Measurements from ENCODE around the gene MTMR12.

MTMR12 gene

GRCh38 chr5:32277798-32278197 lies 34.9 kb downstream of the MTMR12 start:
- no peaks in the 10 kb centered on the region for H3K9me3 ChIP-seq (ENCODE audit: control insufficient read depth in 2 of 2, low read length in 2 of 2)
- H3K27ac ChIP-seq (ENCODE audit: low read depth in 2 of 2, low read length in 2 of 2), result no peak overlapping the region
- no peak overlapping the region for H3K4me3 ChIP-seq (ENCODE audit: low read length in 2 of 2)
- peaks cover 24 to 25% of the 10 kb centered on the region in 2 donors for H3K36me3 ChIP-seq (ENCODE audit: control insufficient read depth in 2 of 2, insufficient read depth in 2 of 2, low read length in 2 of 2)
- no peak overlapping the region for H3K9ac ChIP-seq (ENCODE audit: low read depth in 1 of 2, low read length in 2 of 2)
- peaks cover 4 to 10% of the 10 kb centered on the region in 2 donors for H3K4me1 ChIP-seq (ENCODE audit: control insufficient read depth in 2 of 2, insufficient read depth in 2 of 2, low read length in 2 of 2)
- no peaks in the 10 kb centered on the region for H3K27me3 ChIP-seq (ENCODE audit: control insufficient read depth in 2 of 2, insufficient read depth in 2 of 2, low read length in 2 of 2)

GRCh38 chr5:32276173-32276853 lies 36.4 kb downstream of the MTMR12 start:
- peaks cover 28 to 31% of the 10 kb centered on the region in 2 donors for H3K36me3 ChIP-seq (ENCODE audit: control insufficient read depth in 2 of 2, insufficient read depth in 2 of 2, low read length in 2 of 2)
- H3K9ac ChIP-seq (ENCODE audit: low read depth in 1 of 2, low read length in 2 of 2), result peak overlapping the region in 1 of 2 donors; percentile 32
- no peaks in the 10 kb centered on the region for H3K9me3 ChIP-seq (ENCODE audit: control insufficient read depth in 2 of 2, low read length in 2 of 2)
- no peak overlapping the region for H3K4me3 ChIP-seq (ENCODE audit: low read length in 2 of 2)
- H3K4me1 ChIP-seq (ENCODE audit: control insufficient read depth in 2 of 2, insufficient read depth in 2 of 2, low read length in 2 of 2), result peaks cover 4 to 10% of the 10 kb centered on the region in 2 donors
- peak overlapping the region; percentile 40 to 45 for H3K27ac ChIP-seq (ENCODE audit: low read depth in 2 of 2, low read length in 2 of 2)
- H3K27me3 ChIP-seq (ENCODE audit: control insufficient read depth in 2 of 2, insufficient read depth in 2 of 2, low read length in 2 of 2), result no peaks in the 10 kb centered on the region

- Histone ChIP-seq H3K4me1 (ENCODE audit: control insufficient read depth in 2 of 2, insufficient read depth in 2 of 2, low read length in 2 of 2) (peaks cover 4 to 10% of the 10 kb centered on the region in 2 donors), H3K4me3 (ENCODE audit: low read length in 2 of 2) (no peak overlapping the region), H3K9me3 (ENCODE audit: control insufficient read depth in 2 of 2, low read length in 2 of 2) (no peaks in the 10 kb centered on the region), H3K27me3 (ENCODE audit: control insufficient read depth in 2 of 2, insufficient read depth in 2 of 2, low read length in 2 of 2) (no peaks in the 10 kb centered on the region), H3K9ac (ENCODE audit: low read depth in 1 of 2, low read length in 2 of 2) (no peak overlapping the region), H3K36me3 (ENCODE audit: control insufficient read depth in 2 of 2, insufficient read depth in 2 of 2, low read length in 2 of 2) (peaks cover 34 to 36% of the 10 kb centered on the region in 2 donors), H3K27ac (ENCODE audit: low read depth in 2 of 2, low read length in 2 of 2) (no peak overlapping the region)
Observed at GRCh38 chr5:32275396-32275741, 37.4 kb downstream of the MTMR12 start.

GRCh38 chr5:32274548-32275395 lies 38.0 kb downstream of the MTMR12 start:
- no peaks in the 10 kb centered on the region for H3K27me3 ChIP-seq (ENCODE audit: control insufficient read depth in 2 of 2, insufficient read depth in 2 of 2, low read length in 2 of 2)
- H3K9ac ChIP-seq (ENCODE audit: low read depth in 1 of 2, low read length in 2 of 2), result no peak overlapping the region
- no peak overlapping the region for H3K27ac ChIP-seq (ENCODE audit: low read depth in 2 of 2, low read length in 2 of 2)
- peaks cover 37 to 38% of the 10 kb centered on the region in 2 donors for H3K36me3 ChIP-seq (ENCODE audit: control insufficient read depth in 2 of 2, insufficient read depth in 2 of 2, low read length in 2 of 2)
- no peak overlapping the region for H3K4me3 ChIP-seq (ENCODE audit: low read length in 2 of 2)
- H3K9me3 ChIP-seq (ENCODE audit: control insufficient read depth in 2 of 2, low read length in 2 of 2), result no peaks in the 10 kb centered on the region
- H3K4me1 ChIP-seq (ENCODE audit: control insufficient read depth in 2 of 2, insufficient read depth in 2 of 2, low read length in 2 of 2), result peaks cover 4 to 10% of the 10 kb centered on the region in 2 donors

- Histone ChIP-seq H3K27ac (ENCODE audit: low read depth in 2 of 2, low read length in 2 of 2) (no peak overlapping the region), H3K36me3 (ENCODE audit: control insufficient read depth in 2 of 2, insufficient read depth in 2 of 2, low read length in 2 of 2) (peaks cover 37 to 42% of the 10 kb centered on the region in 2 donors), H3K27me3 (ENCODE audit: control insufficient read depth in 2 of 2, insufficient read depth in 2 of 2, low read length in 2 of 2) (no peaks in the 10 kb centered on the region)
Observed at GRCh38 chr5:32273821-32274220, 38.9 kb downstream of the MTMR12 start.

GRCh38 chr5:32272746-32273145 lies 40.0 kb downstream of the MTMR12 start:
- H3K36me3 ChIP-seq (ENCODE audit: control insufficient read depth in 2 of 2, insufficient read depth in 2 of 2, low read length in 2 of 2), result peaks cover 42 to 46% of the 10 kb centered on the region in 2 donors
- no peak overlapping the region for H3K4me3 ChIP-seq (ENCODE audit: low read length in 2 of 2)
- H3K27ac ChIP-seq (ENCODE audit: low read depth in 2 of 2, low read length in 2 of 2), result no peak overlapping the region
- peaks cover 4 to 7% of the 10 kb centered on the region in 2 donors for H3K4me1 ChIP-seq (ENCODE audit: control insufficient read depth in 2 of 2, insufficient read depth in 2 of 2, low read length in 2 of 2)
- H3K9me3 ChIP-seq (ENCODE audit: control insufficient read depth in 2 of 2, low read length in 2 of 2), result no peaks in the 10 kb centered on the region
- no peak overlapping the region for H3K9ac ChIP-seq (ENCODE audit: low read depth in 1 of 2, low read length in 2 of 2)
- no peaks in the 10 kb centered on the region for H3K27me3 ChIP-seq (ENCODE audit: control insufficient read depth in 2 of 2, insufficient read depth in 2 of 2, low read length in 2 of 2)

More at GRCh38 chr5:32273821-32274220, 38.9 kb downstream of the MTMR12 start:
- no peaks in the 10 kb centered on the region for H3K9me3 ChIP-seq (ENCODE audit: control insufficient read depth in 2 of 2, low read length in 2 of 2)
- H3K4me3 ChIP-seq (ENCODE audit: low read length in 2 of 2), result no peak overlapping the region
- no peak overlapping the region for H3K9ac ChIP-seq (ENCODE audit: low read depth in 1 of 2, low read length in 2 of 2)
- H3K4me1 ChIP-seq (ENCODE audit: control insufficient read depth in 2 of 2, insufficient read depth in 2 of 2, low read length in 2 of 2), result peaks cover 4 to 10% of the 10 kb centered on the region in 2 donors

- H3K27me3 ChIP-seq (ENCODE audit: control insufficient read depth in 2 of 2, insufficient read depth in 2 of 2, low read length in 2 of 2), result no peaks in the 10 kb centered on the region
- H3K9me3 ChIP-seq (ENCODE audit: control insufficient read depth in 2 of 2, low read length in 2 of 2), result no peaks in the 10 kb centered on the region
Observed at GRCh38 chr5:32270946-32271345, 41.8 kb downstream of the MTMR12 start.

GRCh38 chr5:32270178-32270577 lies 42.6 kb downstream of the MTMR12 start:
- peaks cover 40 to 54% of the 10 kb centered on the region in 2 donors for H3K36me3 ChIP-seq (ENCODE audit: control insufficient read depth in 2 of 2, insufficient read depth in 2 of 2, low read length in 2 of 2)
- H3K9ac ChIP-seq (ENCODE audit: low read depth in 1 of 2, low read length in 2 of 2), result no peak overlapping the region
- H3K4me3 ChIP-seq (ENCODE audit: low read length in 2 of 2), result no peak overlapping the region
- no peaks in the 10 kb centered on the region for H3K9me3 ChIP-seq (ENCODE audit: control insufficient read depth in 2 of 2, low read length in 2 of 2)
- H3K4me1 ChIP-seq (ENCODE audit: control insufficient read depth in 2 of 2, insufficient read depth in 2 of 2, low read length in 2 of 2), result peaks cover 0 to 2% of the 10 kb centered on the region in 2 donors
- no peak overlapping the region for H3K27ac ChIP-seq (ENCODE audit: low read depth in 2 of 2, low read length in 2 of 2)
- H3K27me3 ChIP-seq (ENCODE audit: control insufficient read depth in 2 of 2, insufficient read depth in 2 of 2, low read length in 2 of 2), result no peaks in the 10 kb centered on the region

More at GRCh38 chr5:32270946-32271345, 41.8 kb downstream of the MTMR12 start:
- Histone ChIP-seq H3K4me1 (ENCODE audit: control insufficient read depth in 2 of 2, insufficient read depth in 2 of 2, low read length in 2 of 2) (peaks cover 0 to 2% of the 10 kb centered on the region in 2 donors), H3K36me3 (ENCODE audit: control insufficient read depth in 2 of 2, insufficient read depth in 2 of 2, low read length in 2 of 2) (peaks cover 40 to 50% of the 10 kb centered on the region in 2 donors), H3K9ac (ENCODE audit: low read depth in 1 of 2, low read length in 2 of 2) (no peak overlapping the region), H3K27ac (ENCODE audit: low read depth in 2 of 2, low read length in 2 of 2) (no peak overlapping the region), H3K4me3 (ENCODE audit: low read length in 2 of 2) (no peak overlapping the region)

GRCh38 chr5:32265902-32266301 lies 46.8 kb downstream of the MTMR12 start:
- Histone ChIP-seq H3K36me3 (ENCODE audit: control insufficient read depth in 2 of 2, insufficient read depth in 2 of 2, low read length in 2 of 2) (peaks cover 41 to 50% of the 10 kb centered on the region in 2 donors), H3K27me3 (ENCODE audit: control insufficient read depth in 2 of 2, insufficient read depth in 2 of 2, low read length in 2 of 2) (no peaks in the 10 kb centered on the region), H3K4me3 (ENCODE audit: low read length in 2 of 2) (no peak overlapping the region), H3K27ac (ENCODE audit: low read depth in 2 of 2, low read length in 2 of 2) (no peak overlapping the region), H3K4me1 (ENCODE audit: control insufficient read depth in 2 of 2, insufficient read depth in 2 of 2, low read length in 2 of 2) (no peaks in the 10 kb centered on the region), H3K9me3 (ENCODE audit: control insufficient read depth in 2 of 2, low read length in 2 of 2) (no peaks in the 10 kb centered on the region), H3K9ac (ENCODE audit: low read depth in 1 of 2, low read length in 2 of 2) (no peak overlapping the region)

GRCh38 chr5:32264957-32265572 lies 47.7 kb downstream of the MTMR12 start:
- Histone ChIP-seq H3K36me3 (ENCODE audit: control insufficient read depth in 2 of 2, insufficient read depth in 2 of 2, low read length in 2 of 2) (peaks cover 39 to 47% of the 10 kb centered on the region in 2 donors), H3K27me3 (ENCODE audit: control insufficient read depth in 2 of 2, insufficient read depth in 2 of 2, low read length in 2 of 2) (no peaks in the 10 kb centered on the region), H3K27ac (ENCODE audit: low read depth in 2 of 2, low read length in 2 of 2) (no peak overlapping the region), H3K9me3 (ENCODE audit: control insufficient read depth in 2 of 2, low read length in 2 of 2) (no peaks in the 10 kb centered on the region), H3K4me3 (ENCODE audit: low read length in 2 of 2) (no peak overlapping the region), H3K4me1 (ENCODE audit: control insufficient read depth in 2 of 2, insufficient read depth in 2 of 2, low read length in 2 of 2) (no peaks in the 10 kb centered on the region), H3K9ac (ENCODE audit: low read depth in 1 of 2, low read length in 2 of 2) (no peak overlapping the region)

All from mucosa of rectum (tissue), 2 donors.